GM23248 (cell line): ENCODE measurements around the gene PIRT.
"Not testable (repeated sequence)": the region's sequence is repeated elsewhere in the genome, so short reads cannot be mapped to it uniquely, and the experiment has no call there.

Source experiments
- EZH2 ChIP-seq: fragments of 200-600 bp; sonication (generic); IDR thresholded peaks from 2 replicates; pipeline ENCODE4 v1.6.1; 2018; ENCODE audit warnings: antibody characterized with exemption, mild to moderate bottlenecking; ENCODE audit not compliant: insufficient read depth, poor library complexity, severe bottlenecking
- EZH2phosphoT487 ChIP-seq: fragments of 200-600 bp; sonication (generic); IDR thresholded peaks from 2 replicates; pipeline ENCODE4 v1.6.1; 2018; ENCODE audit warnings: antibody characterized with exemption, moderate library complexity, mild to moderate bottlenecking, low read depth; ENCODE audit not compliant: insufficient read depth

DNA sequence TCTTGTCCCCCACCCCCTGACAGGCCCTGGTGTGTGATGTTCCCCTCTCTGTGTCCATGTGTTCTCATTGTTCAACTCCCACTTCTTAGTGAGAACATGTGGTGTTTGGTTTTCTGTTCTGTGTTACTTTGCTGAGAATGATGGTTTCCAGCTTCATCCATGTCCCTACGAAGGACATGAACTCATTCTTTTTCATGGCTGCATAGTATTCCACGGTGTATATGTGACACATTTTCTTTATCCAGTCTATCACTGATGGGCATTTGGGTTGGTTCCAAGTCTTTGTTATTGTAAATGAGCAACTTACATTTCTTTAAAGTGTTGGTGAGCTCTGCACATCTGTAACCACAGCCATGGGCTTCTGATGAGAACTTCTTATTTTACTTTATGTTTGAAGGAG lies 30.9 kb upstream of the PIRT start:
- TF ChIP-seq EZH2, EZH2phosphoT487: not testable (repeated sequence)
